ENCODE measurements around the gene F2.

Gene F2

DNA sequence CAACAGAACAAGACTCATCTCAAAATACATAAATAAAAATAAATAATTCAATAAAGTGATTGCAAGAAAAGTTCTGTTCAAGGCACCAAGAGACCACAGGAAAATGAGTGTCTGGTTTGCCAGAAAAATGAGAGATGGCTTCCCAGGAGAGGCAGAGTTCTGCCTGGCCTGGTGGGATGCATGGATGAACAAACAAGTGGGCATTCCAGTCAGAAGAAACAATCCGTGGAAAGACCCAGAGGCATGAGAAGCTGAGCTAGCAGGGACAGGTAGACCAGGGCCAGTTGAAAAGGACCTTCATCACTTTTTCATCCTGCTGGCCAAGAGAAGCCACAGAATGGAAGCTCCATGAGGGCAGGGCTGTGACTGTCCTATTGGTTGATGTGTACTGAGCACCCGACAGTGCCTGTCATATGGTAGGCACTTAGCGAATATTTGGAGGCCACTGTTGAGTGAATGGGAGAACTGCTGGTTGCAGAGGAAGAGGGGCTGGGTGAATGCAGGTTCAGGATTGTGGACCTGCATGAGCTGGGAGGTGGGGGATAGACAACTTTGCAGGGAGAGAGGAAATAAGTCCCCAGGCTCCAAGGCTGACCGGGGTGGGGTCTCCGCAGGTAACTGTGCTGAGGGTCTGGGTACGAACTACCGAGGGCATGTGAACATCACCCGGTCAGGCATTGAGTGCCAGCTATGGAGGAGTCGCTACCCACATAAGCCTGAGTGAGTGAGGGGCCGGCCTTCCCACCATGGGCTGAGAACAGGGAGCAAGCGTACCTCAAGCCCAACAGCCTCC is 3.7 kb downstream of the F2 start:
- TF ChIP-seq, protein P1, sequence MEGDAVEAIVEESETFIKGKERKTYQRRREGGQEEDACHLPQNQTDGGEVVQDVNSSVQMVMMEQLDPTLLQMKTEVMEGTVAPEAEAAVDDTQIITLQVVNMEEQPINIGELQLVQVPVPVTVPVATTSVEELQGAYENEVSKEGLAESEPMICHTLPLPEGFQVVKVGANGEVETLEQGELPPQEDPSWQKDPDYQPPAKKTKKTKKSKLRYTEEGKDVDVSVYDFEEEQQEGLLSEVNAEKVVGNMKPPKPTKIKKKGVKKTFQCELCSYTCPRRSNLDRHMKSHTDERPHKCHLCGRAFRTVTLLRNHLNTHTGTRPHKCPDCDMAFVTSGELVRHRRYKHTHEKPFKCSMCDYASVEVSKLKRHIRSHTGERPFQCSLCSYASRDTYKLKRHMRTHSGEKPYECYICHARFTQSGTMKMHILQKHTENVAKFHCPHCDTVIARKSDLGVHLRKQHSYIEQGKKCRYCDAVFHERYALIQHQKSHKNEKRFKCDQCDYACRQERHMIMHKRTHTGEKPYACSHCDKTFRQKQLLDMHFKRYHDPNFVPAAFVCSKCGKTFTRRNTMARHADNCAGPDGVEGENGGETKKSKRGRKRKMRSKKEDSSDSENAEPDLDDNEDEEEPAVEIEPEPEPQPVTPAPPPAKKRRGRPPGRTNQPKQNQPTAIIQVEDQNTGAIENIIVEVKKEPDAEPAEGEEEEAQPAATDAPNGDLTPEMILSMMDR (IDR thresholded peaks at IDR 0.05; ENCODE audit: low read depth, low read length, missing control alignments): no peak
- no peak overlapping the region for H3K4me3 ChIP-seq (ENCODE audit: low read depth, low read length)
- in situ Hi-C loops (cut with HindIII; ENCODE audit: low sequenced_read_pairs): no loop called here

DNA sequence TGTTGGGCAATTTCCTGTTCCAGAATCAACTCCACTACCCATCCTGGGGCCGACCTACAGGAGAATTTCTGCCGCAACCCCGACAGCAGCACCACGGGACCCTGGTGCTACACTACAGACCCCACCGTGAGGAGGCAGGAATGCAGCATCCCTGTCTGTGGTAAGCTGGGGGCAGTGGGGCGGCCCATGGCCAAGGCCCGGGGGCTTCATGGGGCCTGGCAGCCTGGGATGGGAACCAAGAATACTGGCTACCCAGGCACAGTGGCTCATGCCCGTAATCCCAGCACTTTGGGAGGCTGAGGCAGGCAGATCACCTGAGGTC is 4.3 kb downstream of the F2 start:
- in situ Hi-C loops (cut with HindIII; ENCODE audit: low sequenced_read_pairs): no loop called here
- H3K4me3 ChIP-seq (ENCODE audit: low read depth, low read length): no peak overlapping the region
- no peak for DNase-seq (ENCODE audit: low read depth)
- TF ChIP-seq, protein P1 (IDR thresholded peaks at IDR 0.05; ENCODE audit: low read depth, low read length, missing control alignments): no peak

More for the DNA sequence above, 3.7 kb downstream of the F2 start:
- DNase-seq (ENCODE audit: low read depth): no peak

DNA sequence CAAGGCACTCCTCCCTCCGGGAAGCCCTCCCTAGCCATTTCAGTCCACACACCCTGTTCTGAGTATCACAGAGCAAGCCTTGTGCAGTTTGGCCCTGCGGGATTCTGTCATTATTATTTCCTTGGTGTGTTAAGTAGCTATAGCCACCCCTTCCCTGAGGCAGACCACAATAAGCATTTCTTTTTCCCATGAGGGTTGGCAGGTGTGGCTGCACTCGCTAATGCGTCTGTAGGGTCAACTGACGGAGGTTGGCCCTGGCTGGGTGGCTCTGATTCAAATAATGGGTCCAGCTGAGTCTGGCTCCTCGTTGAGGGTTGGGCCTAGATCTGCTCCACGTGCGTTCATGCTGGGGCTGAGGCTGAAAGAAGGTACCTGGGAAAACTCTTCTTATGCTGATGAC is 5.1 kb downstream of the F2 start:
- TF ChIP-seq, protein P1 (IDR thresholded peaks at IDR 0.05; ENCODE audit: low read depth, low read length, missing control alignments): no peak
- DNase-seq (ENCODE audit: low read depth): no peak
- in situ Hi-C loops (cut with HindIII; ENCODE audit: low sequenced_read_pairs): no loop called here

DNA sequence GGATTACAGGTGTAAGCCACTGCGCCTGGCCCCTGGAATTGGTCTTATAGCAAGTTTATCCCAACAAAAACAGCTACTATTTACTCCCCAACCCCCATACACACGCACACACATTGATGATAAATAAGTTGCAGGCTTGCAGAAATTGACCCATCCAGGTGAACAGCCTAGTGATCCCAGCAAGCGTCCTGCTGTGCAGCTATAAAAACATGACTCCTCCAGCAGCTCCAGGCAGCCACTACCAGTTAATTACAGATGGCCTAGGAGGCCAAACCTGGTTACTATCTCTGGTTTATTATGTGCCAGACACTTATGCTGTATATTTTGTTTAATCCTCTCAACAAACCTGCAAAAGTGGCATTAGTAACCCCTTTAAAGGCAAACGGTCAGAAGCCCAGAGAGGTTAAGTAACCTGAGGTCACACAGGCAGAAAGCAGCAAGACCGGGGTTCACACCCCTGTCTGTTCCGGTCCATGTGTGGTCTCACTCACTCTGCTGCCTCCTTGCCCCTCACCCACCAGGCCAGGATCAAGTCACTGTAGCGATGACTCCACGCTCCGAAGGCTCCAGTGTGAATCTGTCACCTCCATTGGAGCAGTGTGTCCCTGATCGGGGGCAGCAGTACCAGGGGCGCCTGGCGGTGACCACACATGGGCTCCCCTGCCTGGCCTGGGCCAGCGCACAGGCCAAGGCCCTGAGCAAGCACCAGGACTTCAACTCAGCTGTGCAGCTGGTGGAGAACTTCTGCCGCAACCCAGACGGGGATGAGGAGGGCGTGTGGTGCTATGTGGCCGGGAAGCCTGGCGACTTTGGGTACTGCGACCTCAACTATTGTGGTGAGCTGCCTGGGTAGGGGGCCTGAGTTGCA is 6.6 kb downstream of the F2 start:
- in situ Hi-C loops (cut with HindIII; ENCODE audit: low sequenced_read_pairs): no loop called here
- TF ChIP-seq, protein P1 (IDR thresholded peaks at IDR 0.05; ENCODE audit: low read depth, low read length, missing control alignments): no peak
- H3K4me3 ChIP-seq (ENCODE audit: low read depth, low read length): no peak overlapping the region
- DNase-seq (ENCODE audit: low read depth): no peak

More for the DNA sequence above, 5.1 kb downstream of the F2 start:
- H3K4me3 ChIP-seq (ENCODE audit: low read depth, low read length): no peak overlapping the region

DNA sequence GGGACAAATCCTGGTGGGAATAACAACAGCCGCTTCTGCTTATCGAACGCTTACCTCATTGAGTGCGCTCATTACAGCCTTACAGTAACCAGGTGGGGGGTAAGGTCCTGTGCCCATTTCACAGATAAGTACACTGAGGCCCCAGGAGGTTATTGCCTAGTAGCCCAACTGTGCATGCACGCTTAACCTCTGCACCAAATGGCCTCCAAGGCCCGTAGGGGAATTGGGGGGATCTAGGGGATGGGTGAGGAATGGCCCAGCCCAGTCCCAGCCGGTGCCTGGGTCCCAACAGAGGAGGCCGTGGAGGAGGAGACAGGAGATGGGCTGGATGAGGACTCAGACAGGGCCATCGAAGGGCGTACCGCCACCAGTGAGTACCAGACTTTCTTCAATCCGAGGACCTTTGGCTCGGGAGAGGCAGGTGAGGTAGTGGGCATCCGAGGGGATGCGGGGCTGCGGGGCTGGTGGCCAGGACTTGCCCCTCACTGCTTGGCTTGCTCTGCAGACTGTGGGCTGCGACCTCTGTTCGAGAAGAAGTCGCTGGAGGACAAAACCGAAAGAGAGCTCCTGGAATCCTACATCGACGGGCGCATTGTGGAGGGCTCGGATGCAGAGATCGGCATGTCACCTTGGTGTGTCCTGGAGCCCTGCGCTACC is 7.3 kb downstream of the F2 start:
- TF ChIP-seq, protein P1 (IDR thresholded peaks at IDR 0.05; ENCODE audit: low read depth, low read length, missing control alignments): no peak
- DNase-seq (ENCODE audit: low read depth): no peak
- in situ Hi-C loops (cut with HindIII; ENCODE audit: low sequenced_read_pairs): no loop called here
- H3K4me3 ChIP-seq (ENCODE audit: low read depth, low read length): no peak overlapping the region

DNA sequence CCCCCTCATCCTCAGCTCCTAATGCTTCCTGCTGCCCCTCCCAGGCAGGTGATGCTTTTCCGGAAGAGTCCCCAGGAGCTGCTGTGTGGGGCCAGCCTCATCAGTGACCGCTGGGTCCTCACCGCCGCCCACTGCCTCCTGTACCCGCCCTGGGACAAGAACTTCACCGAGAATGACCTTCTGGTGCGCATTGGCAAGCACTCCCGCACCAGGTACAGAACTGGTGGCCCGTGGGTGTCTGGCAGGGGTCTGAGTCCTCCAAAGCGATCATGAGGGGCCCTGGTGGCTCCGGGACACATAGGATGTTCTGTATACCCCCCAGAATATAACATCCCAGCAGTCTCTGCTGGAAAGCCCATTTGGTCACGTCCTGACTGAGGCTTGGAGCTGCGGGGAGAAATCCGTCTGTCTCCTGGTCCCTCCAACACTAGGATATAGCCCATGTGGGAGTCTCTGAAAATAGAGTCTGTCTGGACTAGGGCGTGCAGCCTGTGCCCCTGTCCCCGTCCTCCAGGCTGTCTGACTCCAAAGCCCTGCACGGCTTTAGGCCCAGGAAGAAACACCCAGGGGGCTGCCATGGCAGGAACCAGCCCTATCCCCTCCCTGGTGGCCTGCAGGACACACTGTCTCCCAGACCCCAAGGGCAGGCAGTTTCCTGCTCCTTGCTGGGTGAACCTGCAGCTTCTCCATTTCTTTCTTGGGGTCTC is 9.1 kb downstream of the F2 start:
- TF ChIP-seq, protein P1 (IDR thresholded peaks at IDR 0.05; ENCODE audit: low read depth, low read length, missing control alignments): no peak
- in situ Hi-C loops (cut with HindIII; ENCODE audit: low sequenced_read_pairs): no loop called here
- no peak for DNase-seq (ENCODE audit: low read depth)
- H3K4me3 ChIP-seq (ENCODE audit: low read depth, low read length): no peak overlapping the region
